Measurements from ENCODE around the gene FOXP1.

Gene FOXP1

DNA sequence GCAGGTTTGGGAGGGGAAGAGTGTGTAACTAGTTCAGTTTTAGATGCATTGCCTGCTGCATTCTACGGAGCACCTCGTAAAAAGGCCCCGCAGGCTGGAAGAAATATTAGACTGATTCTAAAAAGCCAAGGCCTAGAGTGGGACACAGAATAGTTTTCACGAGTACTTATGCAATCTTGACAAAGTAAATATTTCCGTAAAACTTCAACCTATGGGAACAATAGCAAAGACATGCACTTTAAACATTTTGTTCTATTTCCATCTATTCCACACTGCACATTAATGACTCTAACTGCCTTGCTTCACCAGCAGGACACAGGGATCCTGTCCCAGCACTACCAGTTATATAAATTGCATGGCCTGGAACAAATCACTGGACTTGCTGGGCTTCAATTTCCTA is 260.0 kb downstream of the FOXP1 start:
- DNase-seq (ENCODE audit: low read depth), result no peak
- TF ChIP-seq, protein P1, sequence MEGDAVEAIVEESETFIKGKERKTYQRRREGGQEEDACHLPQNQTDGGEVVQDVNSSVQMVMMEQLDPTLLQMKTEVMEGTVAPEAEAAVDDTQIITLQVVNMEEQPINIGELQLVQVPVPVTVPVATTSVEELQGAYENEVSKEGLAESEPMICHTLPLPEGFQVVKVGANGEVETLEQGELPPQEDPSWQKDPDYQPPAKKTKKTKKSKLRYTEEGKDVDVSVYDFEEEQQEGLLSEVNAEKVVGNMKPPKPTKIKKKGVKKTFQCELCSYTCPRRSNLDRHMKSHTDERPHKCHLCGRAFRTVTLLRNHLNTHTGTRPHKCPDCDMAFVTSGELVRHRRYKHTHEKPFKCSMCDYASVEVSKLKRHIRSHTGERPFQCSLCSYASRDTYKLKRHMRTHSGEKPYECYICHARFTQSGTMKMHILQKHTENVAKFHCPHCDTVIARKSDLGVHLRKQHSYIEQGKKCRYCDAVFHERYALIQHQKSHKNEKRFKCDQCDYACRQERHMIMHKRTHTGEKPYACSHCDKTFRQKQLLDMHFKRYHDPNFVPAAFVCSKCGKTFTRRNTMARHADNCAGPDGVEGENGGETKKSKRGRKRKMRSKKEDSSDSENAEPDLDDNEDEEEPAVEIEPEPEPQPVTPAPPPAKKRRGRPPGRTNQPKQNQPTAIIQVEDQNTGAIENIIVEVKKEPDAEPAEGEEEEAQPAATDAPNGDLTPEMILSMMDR (IDR thresholded peaks at IDR 0.05; ENCODE audit: low read depth, low read length, missing control alignments), result no peak

DNA sequence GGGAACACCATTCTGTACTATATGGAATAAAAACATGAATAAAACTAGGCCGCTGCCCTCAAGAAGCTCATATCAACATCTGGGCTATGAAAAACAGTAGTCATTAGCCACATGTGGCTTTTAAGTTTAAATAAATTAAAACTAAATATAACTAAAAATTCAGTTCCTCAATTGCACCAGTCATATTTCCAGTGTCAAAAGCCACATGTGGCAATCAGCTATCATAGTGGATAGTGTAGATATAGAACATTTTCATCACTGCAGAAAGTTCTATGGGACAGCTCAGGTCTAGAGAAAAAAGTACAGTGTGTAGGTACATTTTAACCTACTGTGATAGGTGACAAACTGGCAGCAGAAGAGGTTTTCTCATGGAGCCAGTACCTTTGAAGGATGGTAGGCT is 261.4 kb downstream of the FOXP1 start:
- no peak overlapping the region for H3K4me3 ChIP-seq (ENCODE audit: low read depth, low read length)
- no peak for DNase-seq (ENCODE audit: low read depth)
- TF ChIP-seq, protein P1 (IDR thresholded peaks at IDR 0.05; ENCODE audit: low read depth, low read length, missing control alignments), result no peak

More for the DNA sequence above, 260.0 kb downstream of the FOXP1 start:
- no peak overlapping the region for H3K4me3 ChIP-seq (ENCODE audit: low read depth, low read length)

DNA sequence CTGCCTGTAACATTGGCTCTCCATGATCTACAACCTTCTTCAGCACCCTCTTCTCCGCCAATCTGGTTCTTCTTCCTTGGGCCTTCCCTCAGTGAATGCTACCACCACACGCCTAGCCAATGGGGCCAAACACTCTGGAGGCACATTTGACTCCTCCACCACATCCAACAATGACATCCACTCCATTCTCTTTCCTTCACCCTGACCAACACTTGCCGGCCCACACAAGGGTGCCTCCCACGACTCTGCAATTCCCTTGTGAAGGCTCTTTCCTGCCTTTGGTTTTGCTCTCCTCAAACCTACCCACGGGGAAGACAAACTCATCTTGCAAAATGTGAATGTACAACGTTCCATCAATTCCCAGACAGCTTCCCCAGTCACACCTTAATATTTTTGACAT is 263.8 kb downstream of the FOXP1 start:
- TF ChIP-seq, protein P1 (IDR thresholded peaks at IDR 0.05; ENCODE audit: low read depth, low read length, missing control alignments), result no peak

DNA sequence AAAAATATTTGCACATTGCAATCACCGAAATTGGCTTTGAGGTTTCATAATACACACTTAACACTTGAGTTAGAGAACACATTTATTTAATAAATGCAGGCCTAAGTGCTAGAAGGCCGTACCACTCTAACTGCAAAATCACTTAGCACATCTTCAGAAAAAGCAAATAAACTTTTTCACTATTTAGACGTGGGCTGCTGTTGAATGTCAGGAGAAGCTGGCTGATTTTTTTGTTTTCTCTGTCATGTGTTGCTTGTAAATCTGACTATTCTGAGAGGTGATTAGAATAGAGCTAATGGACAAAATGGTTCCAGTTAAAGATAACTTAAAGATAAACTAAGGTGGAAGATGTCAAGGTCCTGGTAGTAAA is 265.1 kb downstream of the FOXP1 start:
- TF ChIP-seq, protein P1 (IDR thresholded peaks at IDR 0.05; ENCODE audit: low read depth, low read length, missing control alignments), result no peak
- no peak overlapping the region for H3K4me3 ChIP-seq (ENCODE audit: low read depth, low read length)
- DNase-seq (ENCODE audit: low read depth), result no peak

More for the DNA sequence above, 263.8 kb downstream of the FOXP1 start:
- no peak overlapping the region for H3K4me3 ChIP-seq (ENCODE audit: low read depth, low read length)
- no peak for DNase-seq (ENCODE audit: low read depth)

DNA sequence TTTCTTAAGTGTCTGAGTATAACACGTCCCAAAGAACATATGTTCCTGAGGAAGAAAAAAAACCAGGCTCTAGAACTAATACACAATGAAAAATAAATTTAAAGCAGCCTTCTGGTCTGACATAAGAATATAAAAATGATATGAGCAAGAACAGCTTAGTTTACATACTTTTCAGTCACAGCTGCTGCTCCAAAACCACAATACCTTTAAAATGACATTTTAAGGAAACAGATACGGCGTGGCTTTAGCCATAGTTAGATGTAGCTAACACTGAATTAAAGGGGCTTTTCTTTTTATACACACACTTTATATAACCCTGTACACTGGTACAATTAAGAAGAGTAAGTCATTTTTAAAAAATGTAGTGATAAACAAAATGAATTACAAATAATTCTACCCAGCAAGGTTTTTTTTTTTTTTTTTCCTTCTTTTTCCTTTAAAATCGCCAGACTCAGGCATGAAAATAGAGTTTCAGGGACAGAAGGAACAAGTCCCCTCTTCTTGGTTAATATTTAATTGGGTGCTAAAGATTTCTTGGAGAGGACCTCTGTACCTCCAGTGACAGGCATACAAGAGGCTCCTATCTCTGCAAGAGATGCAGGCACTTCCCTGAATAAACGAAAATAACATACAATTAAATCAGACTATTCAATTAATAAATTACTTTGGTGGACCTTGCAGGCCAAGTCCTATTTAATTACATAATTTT is 265.6 kb downstream of the FOXP1 start:
- TF ChIP-seq, protein P1 (IDR thresholded peaks at IDR 0.05; ENCODE audit: low read depth, low read length, missing control alignments), result no peak
- DNase-seq (ENCODE audit: low read depth), result no peak
- H3K4me3 ChIP-seq (ENCODE audit: low read depth, low read length), result no peak overlapping the region

DNA sequence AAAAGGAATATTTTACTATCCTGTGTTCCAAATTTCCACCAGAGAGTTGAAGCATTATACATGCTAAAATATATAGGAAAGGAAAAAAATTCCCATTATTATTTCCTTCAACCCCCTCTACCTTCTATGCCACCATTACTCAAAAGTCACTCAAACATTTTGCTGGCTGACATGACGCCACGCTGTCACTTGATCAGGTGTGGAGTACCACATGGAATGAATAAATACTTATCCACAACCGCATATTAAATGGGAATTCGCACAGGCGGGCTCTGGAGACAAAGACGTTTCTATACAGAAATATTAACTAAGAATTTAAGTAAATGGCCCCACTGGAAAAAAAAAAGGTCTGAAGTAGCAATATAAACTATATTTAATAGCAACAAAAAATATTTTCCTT is 266.4 kb downstream of the FOXP1 start:
- no peak overlapping the region for H3K4me3 ChIP-seq (ENCODE audit: low read depth, low read length)
- TF ChIP-seq, protein P1 (IDR thresholded peaks at IDR 0.05; ENCODE audit: low read depth, low read length, missing control alignments), result no peak

More for the DNA sequence above, 266.4 kb downstream of the FOXP1 start:
- no peak for DNase-seq (ENCODE audit: low read depth)

Data from GM12864 (cell line).